GM18499 (cell line): ENCODE data around the gene SUDS3.

Source experiments
- ATAC-seq: cut with Tn5 transposase; IDR thresholded peaks from one replicate; pipeline ENCODE4 v1.9.1; 2021; ENCODE audit warnings: moderate number of reproducible peaks; ENCODE audit not compliant: insufficient read depth, unreplicated experiment

Gene SUDS3

DNA sequence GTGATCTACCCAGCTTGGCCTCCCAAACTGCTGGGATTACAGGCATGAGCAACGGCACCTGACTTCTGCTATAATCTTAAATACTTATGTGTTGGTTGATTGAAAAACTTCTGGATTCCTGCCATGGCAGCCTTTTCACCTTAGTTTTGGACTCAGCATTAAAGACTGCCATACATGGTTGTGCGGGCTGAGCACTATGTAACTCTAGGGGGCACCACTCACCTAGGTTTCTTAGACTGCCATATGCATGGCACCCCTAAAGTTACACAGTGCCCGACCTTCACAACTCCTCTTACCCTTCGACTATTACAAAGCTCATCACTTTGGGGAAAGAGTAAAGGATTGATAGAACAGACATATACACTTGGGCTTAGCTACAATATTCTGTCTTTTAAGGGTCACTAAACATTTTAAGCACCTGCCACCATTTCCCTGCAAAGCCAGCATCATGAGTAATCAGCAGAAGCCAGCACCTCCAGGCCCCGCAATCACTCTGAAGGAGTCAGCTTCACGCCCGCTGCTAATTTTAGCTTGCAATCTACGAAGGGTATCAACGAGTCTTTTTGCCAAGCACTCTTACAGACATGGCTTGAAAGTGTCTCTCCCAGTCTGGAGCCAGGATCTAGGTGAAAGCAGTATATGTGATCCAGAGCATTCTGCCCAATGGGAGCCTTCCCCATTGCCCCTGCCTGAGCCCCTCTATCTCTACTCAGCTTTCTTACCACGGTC is 59.8 kb downstream of the SUDS3 start:
- no peak for ATAC-seq

DNA sequence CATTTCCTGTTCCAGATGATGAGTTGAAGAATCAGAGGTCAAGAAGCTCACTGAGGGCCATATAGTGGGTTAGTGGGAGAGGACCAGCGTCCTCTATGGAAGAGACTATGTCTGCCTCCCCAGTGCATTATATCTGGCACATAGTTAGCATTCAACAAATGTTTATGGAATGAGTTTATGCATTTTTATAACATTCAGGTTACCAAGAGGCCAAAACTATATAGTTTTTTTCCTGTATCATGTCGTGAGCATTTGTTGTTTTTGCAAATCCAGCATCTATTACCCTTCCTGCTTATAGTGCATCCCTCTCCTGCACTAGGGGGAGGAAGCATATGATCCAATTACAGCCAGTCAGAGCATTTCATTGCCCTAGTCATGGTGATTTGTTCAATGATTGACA is 60.6 kb downstream of the SUDS3 start:
- ATAC-seq = no peak

DNA sequence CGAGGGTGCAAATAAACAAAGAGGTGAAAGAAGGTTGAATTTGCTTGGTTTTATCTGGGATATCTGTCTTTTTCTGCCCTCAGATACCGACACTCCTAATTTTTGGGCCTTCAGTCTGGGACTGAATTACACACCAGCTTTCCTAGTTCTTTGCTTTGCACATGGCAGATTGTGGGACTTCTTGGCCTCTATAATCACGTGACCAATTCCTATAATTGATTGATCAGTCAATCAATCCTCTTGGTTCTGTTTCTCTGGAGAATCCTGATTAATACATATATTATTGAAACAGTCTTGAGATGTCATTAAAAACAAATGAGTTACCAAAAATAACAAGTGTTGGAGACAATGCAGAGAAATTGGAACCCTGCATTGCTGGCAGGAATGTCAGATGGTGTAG is 62.7 kb downstream of the SUDS3 start:
- no peak for ATAC-seq

DNA sequence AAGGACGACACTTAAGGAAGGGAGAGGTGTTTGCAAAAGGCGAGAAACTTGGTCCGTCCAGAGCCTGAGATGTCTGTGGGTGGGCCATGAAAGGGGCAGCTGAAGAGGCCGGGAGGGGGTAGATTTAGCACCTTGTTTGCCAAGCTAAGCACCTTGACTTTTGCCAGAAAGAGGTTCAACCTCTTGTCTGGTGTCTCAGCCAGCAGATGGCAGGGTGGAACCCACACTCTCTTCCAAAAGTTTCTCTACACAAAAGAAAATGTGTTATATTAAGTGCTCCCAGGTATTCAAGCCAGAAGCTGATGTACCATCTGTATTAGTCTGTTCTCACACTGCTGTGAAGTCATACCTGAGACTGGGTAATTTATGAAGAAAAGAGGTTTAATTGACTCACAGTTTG is 69.9 kb downstream of the SUDS3 start:
- ATAC-seq = no peak

DNA sequence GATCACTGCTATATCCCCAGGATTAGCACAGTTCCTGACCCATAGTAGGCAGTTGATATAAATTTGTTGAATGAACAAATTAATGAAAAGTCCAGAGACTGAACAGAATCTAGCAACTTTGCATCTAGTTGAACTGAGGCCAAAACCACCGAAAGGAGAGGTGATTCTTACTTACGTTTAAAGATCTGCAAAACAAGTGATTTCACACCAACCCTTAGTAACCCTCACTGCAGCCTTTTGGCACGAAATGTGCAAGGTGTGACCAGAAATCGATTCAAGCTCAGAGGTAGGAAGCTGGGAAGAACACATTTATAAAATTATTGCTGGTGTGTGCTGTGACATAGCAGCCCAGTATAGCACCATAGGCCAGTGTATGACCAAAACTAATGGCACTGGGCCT is 70.8 kb downstream of the SUDS3 start:
- ATAC-seq = no peak

DNA sequence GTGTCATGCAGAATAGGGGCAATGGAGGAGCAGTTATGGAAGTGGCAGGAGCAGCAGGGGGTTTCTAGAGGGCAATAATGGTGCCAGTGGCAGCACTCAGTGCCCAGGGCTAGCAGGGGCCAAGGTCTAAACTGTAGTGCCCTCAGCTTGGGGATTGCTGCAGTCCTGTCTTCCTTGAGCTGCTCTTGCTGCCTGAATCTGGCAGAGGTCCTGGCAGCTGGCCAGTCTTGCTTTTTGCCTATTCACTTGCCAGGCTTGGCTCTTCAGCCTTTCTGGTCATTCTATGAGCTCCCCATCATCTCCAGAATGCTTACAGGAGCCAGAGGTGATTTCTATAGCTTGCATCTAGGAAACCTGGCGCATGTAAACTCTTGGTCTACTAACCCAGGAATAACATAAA is 72.0 kb downstream of the SUDS3 start:
- ATAC-seq = no peak

DNA sequence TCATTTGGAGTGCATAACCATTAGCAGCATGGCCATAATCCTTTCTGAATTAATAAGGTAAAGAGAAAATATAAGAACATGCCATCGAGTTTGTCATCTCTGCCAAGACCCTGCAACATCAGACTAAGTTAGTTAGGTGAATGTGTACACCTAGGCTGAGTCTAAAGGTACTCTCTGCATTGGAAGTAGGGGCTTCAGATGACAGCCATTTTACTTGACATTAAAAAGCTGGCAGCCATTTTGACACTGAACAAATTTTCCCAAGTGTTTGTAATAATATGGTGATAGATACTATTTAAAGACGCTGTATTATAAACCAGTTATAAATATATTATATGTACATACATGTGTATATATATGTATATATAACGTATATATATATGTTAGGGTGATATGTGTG is 79.0 kb downstream of the SUDS3 start:
- ATAC-seq = no peak

DNA sequence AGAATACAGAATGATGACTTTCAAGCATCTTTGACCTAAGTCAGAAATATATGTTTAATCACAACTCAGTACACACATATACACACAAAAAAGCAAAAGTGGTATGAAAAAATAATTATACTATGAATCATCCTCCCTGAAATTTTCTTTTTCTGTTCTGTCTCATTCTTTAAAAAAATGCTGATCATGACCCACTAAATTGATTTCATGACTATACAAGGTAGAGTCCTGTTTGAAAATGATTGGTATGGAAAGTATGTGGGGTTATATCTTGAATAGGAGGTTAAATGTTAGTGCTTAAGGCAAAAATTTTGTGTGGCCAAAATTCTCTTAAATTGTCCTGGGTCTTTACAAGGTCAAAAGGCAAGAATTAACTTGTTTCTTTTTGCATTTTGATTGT is 80.4 kb downstream of the SUDS3 start:
- no peak for ATAC-seq

DNA sequence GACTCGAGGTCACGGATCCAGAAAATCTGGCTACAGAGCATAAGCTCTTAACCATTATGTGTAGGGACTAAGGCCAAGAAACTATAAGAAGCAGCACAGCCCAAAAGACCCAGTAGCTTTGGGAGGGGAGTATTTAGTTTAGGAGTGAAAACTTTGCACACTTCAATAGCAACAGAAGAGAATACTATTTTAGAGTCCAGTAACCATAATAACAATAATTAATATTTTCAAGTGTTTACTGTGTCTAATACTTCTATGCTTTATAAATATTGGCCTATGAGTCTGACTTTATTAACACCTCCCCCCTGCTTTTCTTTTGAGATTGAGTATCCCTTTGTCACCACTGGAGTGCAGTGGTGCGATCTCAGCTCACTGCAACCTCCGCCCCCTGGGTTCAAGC is 82.8 kb downstream of the SUDS3 start:
- ATAC-seq = no peak

DNA sequence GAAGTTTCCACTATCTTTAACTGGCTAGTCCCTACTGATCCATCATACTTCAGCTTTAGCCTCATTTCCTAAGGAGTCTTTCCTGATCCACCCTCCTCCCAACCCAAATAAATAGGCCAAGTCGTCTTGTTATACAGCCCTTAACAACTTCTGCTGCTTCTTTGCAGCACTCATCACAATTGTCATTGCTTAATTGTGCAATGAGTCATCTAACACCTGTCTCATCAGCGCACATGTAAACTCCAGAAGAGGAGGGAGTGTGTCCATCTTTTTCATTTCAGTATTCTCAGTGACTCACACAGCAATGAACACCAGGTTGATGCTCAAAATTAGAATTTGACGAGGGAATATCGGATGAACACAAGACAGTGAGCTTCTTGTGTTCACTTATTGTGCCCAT is 87.3 kb downstream of the SUDS3 start:
- ATAC-seq = no peak

DNA sequence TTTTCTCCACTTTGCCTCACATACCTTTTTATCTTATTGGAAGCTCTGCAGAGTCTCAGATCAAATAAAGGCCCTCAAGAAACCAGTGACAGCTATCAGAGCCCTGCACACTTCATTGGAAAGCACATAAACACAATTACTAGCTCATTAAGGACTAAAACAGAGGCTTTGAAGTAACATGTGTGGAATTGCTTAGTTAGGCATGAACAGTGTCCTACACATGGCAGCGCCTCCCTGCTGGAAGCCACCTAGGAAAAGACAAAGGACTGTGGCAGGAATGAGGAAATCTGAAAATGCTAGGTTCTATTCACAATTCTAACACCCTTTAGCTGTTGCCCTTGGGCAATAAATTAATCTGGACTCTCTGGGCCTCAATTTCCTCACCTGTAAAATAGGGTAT is 89.4 kb downstream of the SUDS3 start:
- ATAC-seq = no peak
